CD4-positive, alpha-beta memory T cell (primary cell): ENCODE data around the gene DGCR8. TPM values are rescaled to one million over a fixed set of nuclear protein-coding genes. Genes with fewer than 3 reads are reported as not detected.
A peak's percentile ranks its signal among the peaks of the same experiment; 100 is the strongest.

Experiments used
- CTCF ChIA-PET: fragments of 350-600 bp; sonication (Branson Sonifier 250); formaldehyde crosslinking; loops from one replicate; lab custom pipeline; 2021; ENCODE audit warnings: inconsistent platforms; ENCODE audit not compliant: partially characterized antibody; lab: Charles Lee
- POLR2A ChIA-PET: fragments of 350-600 bp; sonication (Branson Sonifier 250); formaldehyde crosslinking; loops from one replicate; lab custom pipeline; 2021; ENCODE audit not compliant: partially characterized antibody; lab: Charles Lee
- DNase-seq, 5 donors: peaks; one replicate each; pipeline versions ENCODE4 v3.0.0 to v3.0.0-alpha.2; 2020 to 2022; ENCODE audit warnings: mixed read lengths in 1 of 5
- H3K27ac ChIP-seq: one replicate; pipeline ENCODE4 v1.7.0; 2013; ENCODE audit warnings: low read depth, low read length
- H3K27me3 ChIP-seq: 2 replicates; pipeline ENCODE4 v1.7.0; 2013; ENCODE audit warnings: mild to moderate bottlenecking, low read length, moderate library complexity; ENCODE audit not compliant: insufficient read depth
- H3K36me3 ChIP-seq: 2 replicates; pipeline ENCODE4 v1.7.0; 2013; ENCODE audit warnings: mild to moderate bottlenecking, low read length, moderate library complexity; ENCODE audit not compliant: insufficient read depth
- H3K4me1 ChIP-seq: 2 replicates; pipeline ENCODE4 v1.7.0; 2013; ENCODE audit warnings: mild to moderate bottlenecking, low read length, moderate library complexity; ENCODE audit not compliant: insufficient read depth
- H3K4me3 ChIP-seq, 2 donors: one replicate each; pipeline ENCODE4 v1.7.0; 2013; ENCODE audit warnings: low read length in 2 of 2, mild to moderate bottlenecking in 1 of 2
- H3K9me3 ChIP-seq, 2 donors: one replicate each; pipeline ENCODE4 v1.7.0; 2013; ENCODE audit warnings: low read length in 2 of 2, control low read depth in 1 of 2; ENCODE audit not compliant: control insufficient read depth in 1 of 2
- H3K27ac Mint-ChIP-seq, 7 donors: one replicate each; pipeline ENCODE4 v1.8.0; 2020 to 2021; ENCODE audit warnings: mixed read lengths in 7 of 7, mild to moderate bottlenecking in 6 of 7, inconsistent platforms in 3 of 7, moderate library complexity in 3 of 7
- H3K27me3 Mint-ChIP-seq, 2 donors: one replicate each; pipeline ENCODE4 v1.8.0; 2020 to 2021; ENCODE audit warnings: mixed read lengths in 2 of 2
- H3K36me3 Mint-ChIP-seq, 2 donors: one replicate each; pipeline ENCODE4 v1.8.0; 2020 to 2021; ENCODE audit warnings: mixed read lengths in 2 of 2, inconsistent platforms in 1 of 2, mild to moderate bottlenecking in 1 of 2
- H3K4me1 Mint-ChIP-seq, 4 donors: one replicate each; pipeline ENCODE4 v1.8.0; 2020 to 2021; ENCODE audit warnings: mixed read lengths in 4 of 4, mild to moderate bottlenecking in 1 of 4
- H3K4me3 Mint-ChIP-seq, 8 donors: one replicate each; pipeline ENCODE4 v1.8.0; 2020 to 2021; ENCODE audit warnings: mixed read lengths in 8 of 8, mild to moderate bottlenecking in 7 of 8, moderate library complexity in 6 of 8, inconsistent platforms in 3 of 8
- H3K9me3 Mint-ChIP-seq, 8 donors: one replicate each; pipeline ENCODE4 v1.8.0; 2020 to 2021; ENCODE audit warnings: mixed read lengths in 8 of 8, mild to moderate bottlenecking in 5 of 8, inconsistent platforms in 3 of 8, moderate library complexity in 1 of 8
- intact Hi-C: fragments of 100-400 bp; cut with micrococcal nuclease; formaldehyde crosslinking; loops from one replicate; pipeline ENCODE4 v1.15.1; 2023
- polyA plus RNA-seq, 2 donors: library from polyadenylated mRNA; unstranded; fragments of 300-500 nt; fragmentation: Illumina TruSeq; gene quantifications; one replicate each; pipeline ENCODE4 v1.2.3, GENCODE V29; 2021
- total RNA-seq, 2 experiments: library from RNA; stranded (reverse); gene quantifications; one replicate each; pipeline ENCODE4 v1.2.3, GENCODE V29; 2021

Gene DGCR8
- total and polyA plus RNA-seq, 4 experiments from 2014 or later: 2.2 to 48.2 (median 26.3) TPM

DNA sequence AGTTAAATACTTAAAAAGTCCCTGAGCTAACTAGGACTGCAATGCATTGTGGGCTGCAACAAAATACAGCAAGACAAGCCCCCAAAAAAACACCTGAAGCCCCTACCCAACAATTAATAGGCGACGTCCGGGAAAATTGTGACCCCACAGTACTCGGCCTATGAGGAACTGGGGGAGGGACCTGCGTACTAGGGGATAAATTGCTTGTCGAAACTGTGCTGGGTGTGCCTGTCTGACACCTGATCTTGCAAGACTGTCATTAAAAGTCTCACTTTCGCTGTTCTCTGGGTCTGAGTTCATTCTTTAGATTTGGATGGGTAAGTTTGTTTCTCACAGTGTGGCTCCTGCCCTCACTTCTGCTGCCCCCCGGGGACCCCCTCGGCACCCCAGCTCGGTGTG, 44.0 kb upstream of the DGCR8 start:
- H3K36me3 ChIP-seq: peaks cover 24% of the 10 kb centered on the region
- H3K4me3 ChIP-seq: no peak overlapping the region
- Mint-ChIP-seq H3K4me1 (peaks cover 18 to 38% (median 28%) of the 10 kb centered on the region in 4 donors), H3K27ac (no peak overlapping the region), H3K36me3 (peaks cover 22 to 41% of the 10 kb centered on the region in 2 donors), H3K27me3 (no peaks in the 10 kb centered on the region), H3K4me3 (no peak overlapping the region), H3K9me3 (no peaks in the 10 kb centered on the region)
- H3K4me1 ChIP-seq: peaks cover 36% of the 10 kb centered on the region
- intact Hi-C loops: no loop called here
- no peak for DNase-seq
- CTCF ChIA-PET: no interaction called here
- POLR2A ChIA-PET: interaction anchor here (1.1 kb wide), 2 partner anchors 10 to 16 kb away, joined by 3 read pairs; partner anchors contain the start of gene TANGO2
- no peaks in the 10 kb centered on the region for H3K27me3 ChIP-seq
- no peaks in the 10 kb centered on the region for H3K9me3 ChIP-seq
- H3K27ac ChIP-seq: no peak overlapping the region

DNA sequence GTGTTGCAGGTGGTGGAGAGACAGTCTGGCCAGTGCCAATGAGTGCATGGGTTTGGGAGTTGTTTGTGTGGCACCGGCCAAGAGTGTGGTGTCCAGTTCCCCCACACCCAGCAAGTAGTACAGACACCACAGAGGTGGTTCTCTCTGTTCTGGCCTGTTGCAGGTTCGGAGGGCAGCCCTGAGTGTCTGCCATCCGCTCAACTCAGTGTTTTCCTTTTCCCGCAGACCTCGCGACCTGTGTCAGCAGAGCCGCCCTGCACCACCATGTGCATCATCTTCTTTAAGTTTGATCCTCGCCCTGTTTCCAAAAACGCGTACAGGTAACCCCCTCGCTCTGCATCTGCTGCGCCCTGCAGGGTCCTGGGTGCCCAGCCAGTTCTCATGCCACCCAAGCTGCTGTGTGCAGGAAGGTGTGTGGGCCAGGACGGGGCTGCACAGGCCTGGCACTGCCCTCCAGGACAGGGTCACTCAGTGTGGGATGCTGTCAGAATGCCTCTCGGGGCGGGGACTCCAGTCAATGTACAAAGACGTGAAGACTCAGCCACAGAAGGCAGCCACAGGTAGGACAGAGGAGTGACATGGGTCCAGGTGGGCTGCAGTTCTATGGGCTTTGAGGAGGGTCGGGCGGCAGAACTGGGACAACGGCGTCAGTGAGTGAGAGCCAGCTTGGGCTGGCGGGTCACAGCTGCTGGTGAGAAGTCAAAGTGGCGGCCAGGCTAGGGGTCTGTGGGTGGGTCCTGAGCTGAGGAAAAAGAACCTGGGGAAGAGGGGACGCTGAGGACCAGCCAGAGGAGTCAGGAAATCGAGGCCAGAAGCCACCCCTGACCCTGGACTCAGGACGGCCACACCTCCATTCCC, 43.3 kb upstream of the DGCR8 start:
- Mint-ChIP-seq H3K36me3 (peaks cover 22 to 41% of the 10 kb centered on the region in 2 donors), H3K9me3 (no peaks in the 10 kb centered on the region), H3K4me1 (peaks cover 13 to 31% (median 23%) of the 10 kb centered on the region in 4 donors), H3K4me3 (no peak overlapping the region), H3K27ac (peak overlapping the region in 2 of 7 donors; percentile 50 to 56), H3K27me3 (no peaks in the 10 kb centered on the region)
- CTCF ChIA-PET: no interaction called here
- Histone ChIP-seq H3K27me3 (no peaks in the 10 kb centered on the region), H3K27ac (no peak overlapping the region), H3K9me3 (no peaks in the 10 kb centered on the region), H3K36me3 (peaks cover 24% of the 10 kb centered on the region), H3K4me3 (no peak overlapping the region), H3K4me1 (peaks cover 29% of the 10 kb centered on the region)
- intact Hi-C loops: no loop called here
- POLR2A ChIA-PET: interaction anchor here (1.1 kb wide), 1 partner anchor 16 kb away, joined by 3 read pairs; the partner anchor contains the start of gene TANGO2
- DNase-seq: no peak

DNA sequence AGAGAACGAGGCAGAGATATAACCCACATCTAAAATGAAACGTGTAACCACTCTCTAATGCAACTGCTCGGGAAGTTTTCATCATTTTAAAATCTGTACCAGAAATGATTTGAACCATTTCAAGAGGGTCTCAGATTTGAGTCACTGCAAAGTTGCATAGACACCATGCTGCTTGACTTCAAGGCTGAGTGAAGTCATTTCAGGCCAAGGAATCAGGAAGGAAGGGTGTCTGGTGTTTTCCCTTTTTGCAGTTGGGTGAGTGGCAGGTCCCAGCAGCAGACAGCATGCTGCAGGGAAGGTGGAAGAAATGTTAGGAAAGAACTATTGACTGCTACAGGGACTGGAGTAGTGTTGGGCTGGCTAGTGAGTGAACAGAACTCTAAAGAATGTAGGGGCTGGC, 42.6 kb upstream of the DGCR8 start:
- Histone ChIP-seq H3K9me3 (no peaks in the 10 kb centered on the region), H3K36me3 (peaks cover 24% of the 10 kb centered on the region), H3K4me3 (no peak overlapping the region), H3K4me1 (peaks cover 22% of the 10 kb centered on the region), H3K27ac (no peak overlapping the region), H3K27me3 (no peaks in the 10 kb centered on the region)
- H3K36me3 Mint-ChIP-seq: peaks cover 22 to 41% of the 10 kb centered on the region in 2 donors
- intact Hi-C loops: no loop called here
- peaks cover 8 to 25% (median 16%) of the 10 kb centered on the region in 4 donors for H3K4me1 Mint-ChIP-seq
- no peak overlapping the region for H3K4me3 Mint-ChIP-seq
- POLR2A ChIA-PET: no interaction called here
- CTCF ChIA-PET: no interaction called here
- no peaks in the 10 kb centered on the region for H3K27me3 Mint-ChIP-seq
- no peaks in the 10 kb centered on the region for H3K9me3 Mint-ChIP-seq
- no peak for DNase-seq
- H3K27ac Mint-ChIP-seq: peak overlapping the region in 2 of 7 donors; percentile 32 to 78

DNA sequence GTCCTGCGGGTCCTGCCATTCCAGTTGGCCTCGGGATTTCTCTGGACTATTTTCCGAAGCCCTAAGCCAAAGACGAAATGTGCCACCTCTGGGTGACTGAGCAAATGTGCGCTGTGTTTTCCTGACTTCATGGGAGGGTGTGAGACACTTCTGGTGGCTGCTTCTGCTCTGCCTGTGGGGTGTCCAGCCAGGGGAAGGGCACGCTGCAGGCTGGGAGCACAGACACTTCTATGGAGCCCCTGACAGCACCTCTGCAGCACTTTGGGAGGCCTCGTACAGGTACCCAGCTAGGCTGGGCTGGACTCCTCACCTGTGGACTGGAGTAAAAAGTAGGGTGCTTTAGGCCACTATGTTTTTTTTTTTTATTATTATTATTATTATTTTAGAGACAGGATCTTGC, 41.5 kb upstream of the DGCR8 start:
- intact Hi-C loops: no loop called here
- no peak overlapping the region for H3K4me3 ChIP-seq
- H3K27me3 Mint-ChIP-seq: no peaks in the 10 kb centered on the region
- peak overlapping the region in 1 of 8 donors; percentile 52 for H3K4me3 Mint-ChIP-seq
- no peak overlapping the region for H3K27ac ChIP-seq
- peaks cover 32% of the 10 kb centered on the region for H3K36me3 ChIP-seq
- no peaks in the 10 kb centered on the region for H3K9me3 Mint-ChIP-seq
- H3K9me3 ChIP-seq: no peaks in the 10 kb centered on the region
- H3K27ac Mint-ChIP-seq: no peak overlapping the region
- H3K36me3 Mint-ChIP-seq: peaks cover 25 to 47% of the 10 kb centered on the region in 2 donors
- H3K4me1 ChIP-seq: peaks cover 13% of the 10 kb centered on the region
- ChIA-PET CTCF (no interaction called here), POLR2A (no interaction called here)
- H3K4me1 Mint-ChIP-seq: peaks cover 6 to 21% (median 14%) of the 10 kb centered on the region in 4 donors
- no peaks in the 10 kb centered on the region for H3K27me3 ChIP-seq
- DNase-seq: no peak

DNA sequence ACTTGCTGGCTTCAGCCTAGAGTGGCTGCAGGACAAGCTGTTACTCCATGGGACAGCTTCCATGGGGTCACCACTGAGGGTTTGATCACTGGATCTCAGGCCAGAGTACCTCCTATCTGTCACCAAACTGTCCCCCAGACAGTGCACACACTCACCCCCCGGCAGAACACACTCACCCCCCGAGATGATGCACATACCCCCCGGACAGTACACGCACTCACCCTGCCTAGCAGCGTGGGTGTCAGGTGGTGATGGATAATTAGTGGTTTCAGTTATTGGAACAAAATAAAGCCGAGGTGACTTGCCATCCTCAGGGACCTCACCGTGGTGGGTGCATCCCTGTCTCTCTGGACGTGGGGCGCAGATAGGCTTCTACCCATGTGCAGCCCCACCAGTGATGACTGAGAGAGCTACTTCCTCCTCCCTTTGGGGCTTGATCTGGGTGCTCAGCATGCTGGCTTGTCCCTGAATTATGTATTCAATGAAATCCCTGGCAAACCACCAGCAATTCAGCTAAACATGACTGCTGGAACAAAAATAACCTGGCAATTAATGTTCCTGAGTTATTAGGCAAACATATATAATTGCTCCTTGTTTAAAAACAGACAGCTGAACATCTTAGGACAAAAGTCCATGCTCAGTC, 40.2 kb upstream of the DGCR8 start:
- H3K4me1 ChIP-seq: peaks cover 11% of the 10 kb centered on the region
- H3K27me3 ChIP-seq: no peaks in the 10 kb centered on the region
- H3K4me1 Mint-ChIP-seq: peaks cover 3 to 12% (median 9%) of the 10 kb centered on the region in 4 donors
- no peaks in the 10 kb centered on the region for H3K9me3 ChIP-seq
- H3K27ac ChIP-seq: no peak overlapping the region
- no peaks in the 10 kb centered on the region for H3K9me3 Mint-ChIP-seq
- no peak for DNase-seq
- H3K36me3 Mint-ChIP-seq: peaks cover 29 to 56% of the 10 kb centered on the region in 2 donors
- POLR2A ChIA-PET: no interaction called here
- H3K27ac Mint-ChIP-seq: peak overlapping the region in 2 of 7 donors; percentile 30 to 51
- H3K4me3 Mint-ChIP-seq: no peak overlapping the region
- H3K27me3 Mint-ChIP-seq: no peaks in the 10 kb centered on the region
- H3K4me3 ChIP-seq: no peak overlapping the region
- CTCF ChIA-PET: no interaction called here
- peaks cover 42% of the 10 kb centered on the region for H3K36me3 ChIP-seq
- intact Hi-C loops: no loop called here

DNA sequence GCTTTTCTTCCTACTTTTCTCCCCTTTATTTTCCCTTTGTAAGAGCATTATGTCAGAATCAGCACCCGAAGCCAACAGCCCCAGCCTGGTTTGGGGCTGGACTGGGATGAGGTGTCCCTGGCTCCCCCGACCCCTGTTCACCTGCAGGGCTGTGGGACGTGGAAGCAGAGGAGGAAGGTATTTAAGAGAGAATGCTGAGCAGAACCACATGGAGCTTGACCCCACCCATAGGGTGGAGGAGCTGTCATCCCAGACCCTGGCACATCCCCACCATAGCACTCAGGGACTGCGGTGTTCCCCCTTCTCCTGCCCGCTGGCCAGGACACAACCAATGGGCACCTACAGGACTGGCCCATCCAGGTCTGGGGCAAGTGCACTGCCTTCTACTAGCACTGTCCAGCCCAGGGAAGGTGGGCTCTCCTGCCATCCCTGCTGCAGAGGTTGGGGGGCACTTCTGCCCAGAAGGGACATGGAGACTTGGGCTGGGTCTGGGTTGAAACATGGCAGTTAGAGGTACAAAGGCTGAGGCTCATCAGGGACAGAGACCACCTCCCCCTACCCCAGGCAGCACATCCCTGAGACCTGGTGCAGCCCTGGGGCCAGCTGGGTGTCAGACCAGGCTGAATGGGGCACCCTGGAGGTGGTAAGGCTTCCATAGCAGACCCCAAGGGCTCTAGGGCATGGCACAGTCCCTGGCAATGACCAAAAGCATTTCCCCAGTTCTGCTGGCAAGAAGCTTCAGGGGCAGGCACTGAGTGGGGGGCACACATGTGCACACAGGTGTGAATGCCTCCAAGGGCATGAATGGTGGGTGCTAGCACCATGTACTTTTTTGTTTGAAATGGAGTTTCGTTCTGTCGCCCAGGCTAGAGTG, 39.5 kb upstream of the DGCR8 start:
- intact Hi-C loops: no loop called here
- peaks cover 4% of the 10 kb centered on the region for H3K4me1 ChIP-seq
- no peak overlapping the region for H3K4me3 ChIP-seq
- ChIA-PET CTCF (no interaction called here), POLR2A (no interaction called here)
- DNase-seq: no peak
- Mint-ChIP-seq H3K27ac (peak overlapping the region in 1 of 7 donors; percentile 86), H3K9me3 (no peaks in the 10 kb centered on the region), H3K4me3 (no peak overlapping the region), H3K36me3 (peaks cover 29 to 53% of the 10 kb centered on the region in 2 donors), H3K4me1 (peaks cover 0 to 6% (median 4%) of the 10 kb centered on the region in 4 donors), H3K27me3 (no peaks in the 10 kb centered on the region)
- no peaks in the 10 kb centered on the region for H3K27me3 ChIP-seq
- H3K36me3 ChIP-seq: peaks cover 46% of the 10 kb centered on the region
- H3K27ac ChIP-seq: no peak overlapping the region
- no peaks in the 10 kb centered on the region for H3K9me3 ChIP-seq
